K562 (cell line): ENCODE results near the gene MED13L.

ENCODE experiments used
- CEBPB ChIP-seq: fragments of 450-650 bp; IDR thresholded peaks from 2 replicates; pipeline ENCODE4 v1.6.1; 2016; ENCODE audit warnings: missing genetic modification characterization, missing compliant biosample characterization
- CTCFL ChIP-seq: IDR thresholded peaks from 2 replicates; pipeline ENCODE4 v1.6.1; 2011; ENCODE audit warnings: borderline replicate concordance, low read depth, mild to moderate bottlenecking, moderate library complexity, low read length; ENCODE audit not compliant: insufficient read depth, poor library complexity, severe bottlenecking
- FOS ChIP-seq: IDR thresholded peaks from 3 replicates; pipeline ENCODE4 v1.6.1; 2011; ENCODE audit not compliant: insufficient read length; ENCODE audit errors: extremely low read depth
- GTF2A2 ChIP-seq: IDR thresholded peaks from 2 replicates; pipeline ENCODE4 v1.6.1; 2016; ENCODE audit warnings: mild to moderate bottlenecking, missing genetic modification characterization, missing compliant biosample characterization
- HMG20B ChIP-seq: fragments of 250-450 bp; sonication (Bioruptor Pico); IDR thresholded peaks from 2 replicates; pipeline ENCODE4 v1.5.0; 2021; ENCODE audit warnings: mild to moderate bottlenecking
- MLX ChIP-seq, 2 experiments: fragments of 450-650 bp in 1 of 2; sonication (generic) in 1 of 2; formaldehyde crosslinking; conservative IDR thresholded peaks; 2 replicates each; pipeline versions ENCODE4 v1.4.0 to v1.8.1; 2020 to 2022; ENCODE audit warnings: mild to moderate bottlenecking in 1 of 2, missing genetic modification reagents in 1 of 2
- NR2C1 ChIP-seq, 2 experiments: fragments of 450-650 bp; IDR thresholded peaks; 2 replicates each; pipeline ENCODE4 v1.6.1; 2017; ENCODE audit warnings: mild to moderate bottlenecking in 2 of 2, antibody characterized with exemption in 1 of 2, inconsistent platforms in 1 of 2, missing compliant biosample characterization in 1 of 2, missing genetic modification characterization in 1 of 2
- PREB ChIP-seq: sonication (generic); formaldehyde crosslinking; IDR thresholded peaks from 2 replicates; pipeline ENCODE4 v1.8.1; 2023; ENCODE audit warnings: mild to moderate bottlenecking, missing genetic modification reagents
- RBBP5 ChIP-seq: fragments of 200-600 bp; sonication (generic); IDR thresholded peaks from 2 replicates; pipeline ENCODE4 v1.6.1; 2012; ENCODE audit warnings: borderline replicate concordance, mild to moderate bottlenecking, low read length, control low read depth, inconsistent platforms; ENCODE audit not compliant: insufficient read depth, poor library complexity, severe bottlenecking
- SAFB2 ChIP-seq: fragments of 200-400 bp; formaldehyde crosslinking; IDR thresholded peaks from 2 replicates; pipeline ENCODE4 v1.6.1; 2018; ENCODE audit warnings: borderline replicate concordance, low read length, low read depth, moderate library complexity; ENCODE audit not compliant: severe bottlenecking
- SOX6 ChIP-seq: fragments of 450-650 bp; IDR thresholded peaks from 2 replicates; pipeline ENCODE4 v1.6.1; 2014; ENCODE audit warnings: mild to moderate bottlenecking
- STAT6 ChIP-seq: sonication (generic); formaldehyde crosslinking; IDR thresholded peaks from 2 replicates; pipeline ENCODE4 v1.8.1; 2023; ENCODE audit warnings: mild to moderate bottlenecking, missing genetic modification reagents
- ZBTB40 ChIP-seq, 2 experiments: fragments of 450-650 bp in 1 of 2; sonication (generic) in 1 of 2; formaldehyde crosslinking in 1 of 2; IDR thresholded peaks; 2 replicates each; pipeline versions ENCODE4 v1.7.1 to v1.9.0; 2016 to 2022; ENCODE audit warnings: inconsistent platforms in 1 of 2, mild to moderate bottlenecking in 1 of 2, missing genetic modification reagents in 1 of 2
- ZNF408 ChIP-seq: fragments of 250-450 bp; sonication (Bioruptor Pico); IDR thresholded peaks from 2 replicates; pipeline ENCODE4 v1.4.0; 2020; ENCODE audit warnings: low read depth, mild to moderate bottlenecking, moderate library complexity

- TF ChIP-seq MLX (CRISPR knock-in tag; conservative IDR thresholded peaks at IDR 0.05) (no peak), ZNF408 (no peak), HMG20B (CRISPR knock-in tag) (no peak), GTF2A2 (tag) (no peak), CEBPB (tag) (no peak), PREB (CRISPR knock-in tag) (no peak), STAT6 (no peak), FOS (no peak), SAFB2 (no peak), CTCFL (no peak), ZBTB40 (IDR thresholded peaks at IDR 0.05) (no peak), ZBTB40 (CRISPR knock-in tag; IDR thresholded peaks at IDR 0.05) (no peak), NR2C1 (IDR thresholded peaks at IDR 0.05) (no peak), NR2C1 (tag; IDR thresholded peaks at IDR 0.05) (no peak), SOX6 (no peak), RBBP5 (no peak)
Observed at GRCh38 chr12:116141110-116141832, 136.2 kb downstream of the MED13L start.
